ENCODE data around the gene ACTG1. TPM values are rescaled to one million over a fixed set of nuclear protein-coding genes. Genes with fewer than 3 reads are reported as not detected.
A peak's percentile ranks its signal among the peaks of the same experiment; 100 is the strongest.

ACTG1 gene
- total and polyA plus RNA-seq, 2 of the 13 experiments (the other 11 are each of a cell fraction or from before 2014, with no cell fraction given) = 973 to 1,138 TPM

GRCh38 chr17:81512562-81513371 lies at the start of gene ACTG1 (continued):
- no peak for TF ChIP-seq ATF7 (IDR thresholded peaks at IDR 0.05)
- no peak for TF ChIP-seq ATF7 (CRISPR knock-in tag; IDR thresholded peaks at IDR 0.05)
- TF ChIP-seq NFIB (CRISPR knock-in tag; IDR thresholded peaks at IDR 0.05; ENCODE audit: borderline replicate concordance) = no peak
- TF ChIP-seq, protein P1, sequence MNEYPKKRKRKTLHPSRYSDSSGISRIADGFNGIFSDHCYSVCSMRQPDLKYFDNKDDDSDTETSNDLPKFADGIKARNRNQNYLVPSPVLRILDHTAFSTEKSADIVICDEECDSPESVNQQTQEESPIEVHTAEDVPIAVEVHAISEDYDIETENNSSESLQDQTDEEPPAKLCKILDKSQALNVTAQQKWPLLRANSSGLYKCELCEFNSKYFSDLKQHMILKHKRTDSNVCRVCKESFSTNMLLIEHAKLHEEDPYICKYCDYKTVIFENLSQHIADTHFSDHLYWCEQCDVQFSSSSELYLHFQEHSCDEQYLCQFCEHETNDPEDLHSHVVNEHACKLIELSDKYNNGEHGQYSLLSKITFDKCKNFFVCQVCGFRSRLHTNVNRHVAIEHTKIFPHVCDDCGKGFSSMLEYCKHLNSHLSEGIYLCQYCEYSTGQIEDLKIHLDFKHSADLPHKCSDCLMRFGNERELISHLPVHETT (CRISPR knock-in tag; conservative IDR thresholded peaks at IDR 0.05) = peak; percentile 1
- peak; percentile 61; the same call in 1 of the 2 replicates for TF ChIP-seq ZNF691 (CRISPR knock-in tag; IDR thresholded peaks at IDR 0.05; ENCODE audit: borderline replicate concordance, low read depth)
- TF ChIP-seq ZNF780A (CRISPR knock-in tag; IDR thresholded peaks at IDR 0.05) = no peak
- TF ChIP-seq ZNF12 (CRISPR knock-in tag; IDR thresholded peaks at IDR 0.05) = no peak; the same call in 1 of the 2 replicates
- peak; percentile 66 for TF ChIP-seq GABPB1 (CRISPR knock-in tag; IDR thresholded peaks at IDR 0.05)
- TF ChIP-seq MED8 (CRISPR knock-in tag; IDR thresholded peaks at IDR 0.05; ENCODE audit: insufficient replicate concordance) = peak; percentile 67
- TF ChIP-seq, protein P2, sequence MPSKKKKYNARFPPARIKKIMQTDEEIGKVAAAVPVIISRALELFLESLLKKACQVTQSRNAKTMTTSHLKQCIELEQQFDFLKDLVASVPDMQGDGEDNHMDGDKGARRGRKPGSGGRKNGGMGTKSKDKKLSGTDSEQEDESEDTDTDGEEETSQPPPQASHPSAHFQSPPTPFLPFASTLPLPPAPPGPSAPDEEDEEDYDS (CRISPR knock-in tag; IDR thresholded peaks at IDR 0.05) = peak; percentile 95
- TF ChIP-seq SALL2 (CRISPR knock-in tag; IDR thresholded peaks at IDR 0.05) = no peak; the same call in 1 of the 2 replicates
- TF ChIP-seq ARNT (IDR thresholded peaks at IDR 0.05) = no peak
- TF ChIP-seq, protein P3, sequence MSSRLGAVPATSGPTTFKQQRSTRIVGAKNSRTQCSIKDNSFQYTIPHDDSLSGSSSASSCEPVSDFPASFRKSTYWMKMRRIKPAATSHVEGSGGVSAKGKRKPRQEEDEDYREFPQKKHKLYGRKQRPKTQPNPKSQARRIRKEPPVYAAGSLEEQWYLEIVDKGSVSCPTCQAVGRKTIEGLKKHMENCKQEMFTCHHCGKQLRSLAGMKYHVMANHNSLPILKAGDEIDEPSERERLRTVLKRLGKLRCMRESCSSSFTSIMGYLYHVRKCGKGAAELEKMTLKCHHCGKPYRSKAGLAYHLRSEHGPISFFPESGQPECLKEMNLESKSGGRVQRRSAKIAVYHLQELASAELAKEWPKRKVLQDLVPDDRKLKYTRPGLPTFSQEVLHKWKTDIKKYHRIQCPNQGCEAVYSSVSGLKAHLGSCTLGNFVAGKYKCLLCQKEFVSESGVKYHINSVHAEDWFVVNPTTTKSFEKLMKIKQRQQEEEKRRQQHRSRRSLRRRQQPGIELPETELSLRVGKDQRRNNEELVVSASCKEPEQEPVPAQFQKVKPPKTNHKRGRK (CRISPR knock-in tag; IDR thresholded peaks at IDR 0.05) = no peak
- TF ChIP-seq TAF1 (CRISPR knock-in tag; IDR thresholded peaks at IDR 0.05) = peak; percentile 94
- TF ChIP-seq RFXAP (CRISPR knock-in tag; IDR thresholded peaks at IDR 0.05; ENCODE audit: borderline replicate concordance) = no peak; the same call in 1 of the 2 replicates
- TF ChIP-seq CCAR2 (optimal IDR thresholded peaks at IDR 0.05; ENCODE audit: low read depth, low read length) = no peak
- no peak for TF ChIP-seq RNF2 (conservative IDR thresholded peaks at IDR 0.05; ENCODE audit: low read depth)
- TF ChIP-seq ZNF263 (CRISPR knock-in tag; IDR thresholded peaks at IDR 0.05) = peak; percentile 28; the same call in 1 of the 2 replicates
- no peak for TF ChIP-seq GATAD2A (CRISPR knock-in tag; IDR thresholded peaks at IDR 0.05)
- no peak for TF ChIP-seq ZNF703 (CRISPR knock-in tag; IDR thresholded peaks at IDR 0.05; ENCODE audit: borderline replicate concordance)
- no peak for TF ChIP-seq ATAD3A (CRISPR knock-in tag; IDR thresholded peaks at IDR 0.05)
- TF ChIP-seq MEF2D (CRISPR knock-in tag; IDR thresholded peaks at IDR 0.05) = no peak
- no peak for TF ChIP-seq ZBTB49 (CRISPR knock-in tag; IDR thresholded peaks at IDR 0.05; ENCODE audit: borderline replicate concordance)
- TF ChIP-seq, protein P4, sequence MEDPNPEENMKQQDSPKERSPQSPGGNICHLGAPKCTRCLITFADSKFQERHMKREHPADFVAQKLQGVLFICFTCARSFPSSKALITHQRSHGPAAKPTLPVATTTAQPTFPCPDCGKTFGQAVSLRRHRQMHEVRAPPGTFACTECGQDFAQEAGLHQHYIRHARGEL (CRISPR knock-in tag; IDR thresholded peaks at IDR 0.05) = no peak
